HPDE6-E6E7 (cell line): ENCODE measurements around the gene ERCC5.

Experiments used
- DNase-seq: peaks from one replicate; pipeline ENCODE4 v3.0.0; 2011; ENCODE audit warnings: missing footprints; ENCODE audit errors: extremely low spot score

Gene ERCC5

DNA sequence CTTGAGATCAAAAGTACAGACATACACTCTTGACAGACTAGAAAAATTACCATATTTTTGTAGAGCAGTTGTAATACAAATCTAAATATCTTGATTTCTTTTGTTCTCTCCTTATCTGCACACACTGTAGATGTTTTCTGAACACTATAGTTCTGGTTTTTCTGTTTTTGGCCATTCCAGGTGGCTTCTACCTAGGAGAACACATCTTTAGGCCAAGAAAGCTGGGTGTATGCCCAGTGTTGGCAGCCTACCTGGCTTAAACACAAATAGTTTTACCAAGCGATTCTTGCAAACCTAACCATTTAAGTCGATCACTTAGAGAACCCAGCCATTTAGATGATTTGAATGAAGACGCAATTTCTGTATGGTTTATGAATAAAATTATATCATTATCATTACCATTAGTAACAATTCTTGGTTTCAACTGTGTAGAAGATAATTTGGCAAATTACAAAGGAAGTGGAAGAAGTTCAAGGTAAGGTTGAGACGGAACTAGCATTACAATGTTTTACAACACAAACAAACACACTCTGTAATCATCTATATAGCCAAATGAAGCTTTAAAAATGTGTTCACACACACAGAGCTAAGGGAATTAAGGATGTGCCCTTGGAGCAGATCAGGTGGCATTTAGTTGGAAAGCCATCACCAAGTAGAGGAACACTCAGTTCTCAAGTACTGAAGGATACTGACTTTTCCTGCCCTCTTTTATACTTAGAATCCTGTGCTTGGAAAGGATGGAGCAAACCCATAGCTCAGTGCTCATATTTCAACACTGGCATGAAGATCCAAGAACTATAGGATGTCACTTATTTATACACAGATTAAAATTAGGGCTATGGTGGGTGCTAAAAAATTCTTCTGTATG lies 36.2 kb downstream of the ERCC5 start:
- no peak for DNase-seq

DNA sequence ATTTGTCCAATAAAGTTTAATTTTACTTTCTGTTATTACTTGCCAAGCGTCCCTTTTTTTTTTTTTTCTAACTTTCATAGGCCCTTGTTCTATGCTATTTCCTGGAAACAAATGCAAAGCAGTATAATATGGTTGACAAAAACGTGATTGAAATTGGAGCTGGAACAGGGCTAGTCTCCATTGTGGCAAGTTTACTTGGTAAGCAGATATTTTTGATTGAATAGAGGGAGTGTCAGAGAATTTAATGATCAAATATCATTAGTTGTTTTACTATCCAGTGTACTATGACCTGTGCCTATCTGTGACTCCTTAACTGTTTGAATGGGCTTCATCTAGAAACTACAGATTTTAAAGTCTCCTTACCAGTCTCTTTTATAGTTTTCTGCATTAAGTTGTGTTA lies 46.7 kb downstream of the ERCC5 start:
- DNase-seq = no peak

DNA sequence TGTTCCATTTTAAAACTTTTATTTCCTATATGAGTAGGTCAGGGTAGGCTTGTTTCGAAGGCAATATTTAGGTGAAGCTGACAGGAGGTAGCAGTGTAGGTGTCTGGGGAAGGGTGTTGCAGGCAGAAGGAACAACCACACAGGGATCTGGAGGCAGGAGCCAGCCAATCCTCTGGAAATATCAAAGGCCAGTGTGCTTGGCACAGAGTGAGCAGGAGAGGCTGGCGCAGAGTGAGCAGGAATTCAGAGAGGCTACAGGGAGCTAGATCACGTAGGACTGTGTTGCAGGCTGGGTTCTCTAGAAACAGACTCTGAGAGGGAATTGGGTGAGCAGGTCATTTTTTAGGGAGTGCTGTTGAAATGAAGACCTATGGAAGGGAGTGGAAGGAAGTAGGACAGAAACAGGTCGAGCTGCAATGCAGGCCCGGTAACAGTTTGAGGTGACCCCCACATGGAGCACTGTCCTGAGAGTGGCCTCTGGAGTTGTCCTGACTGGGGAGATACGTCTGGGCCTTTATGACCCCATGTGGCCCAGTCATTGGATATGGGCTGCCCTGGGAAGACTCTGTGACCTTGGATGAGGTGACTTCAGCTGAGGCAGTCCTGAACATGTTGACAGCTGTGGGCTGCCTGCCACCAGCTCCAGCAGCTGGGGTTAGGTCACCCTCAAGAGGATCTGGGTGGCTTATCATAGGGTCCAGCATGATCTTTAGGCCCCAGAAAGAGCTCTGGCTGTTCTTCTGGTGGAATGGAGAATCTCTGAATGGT lies 51.7 kb downstream of the ERCC5 start:
- DNase-seq = no peak

DNA sequence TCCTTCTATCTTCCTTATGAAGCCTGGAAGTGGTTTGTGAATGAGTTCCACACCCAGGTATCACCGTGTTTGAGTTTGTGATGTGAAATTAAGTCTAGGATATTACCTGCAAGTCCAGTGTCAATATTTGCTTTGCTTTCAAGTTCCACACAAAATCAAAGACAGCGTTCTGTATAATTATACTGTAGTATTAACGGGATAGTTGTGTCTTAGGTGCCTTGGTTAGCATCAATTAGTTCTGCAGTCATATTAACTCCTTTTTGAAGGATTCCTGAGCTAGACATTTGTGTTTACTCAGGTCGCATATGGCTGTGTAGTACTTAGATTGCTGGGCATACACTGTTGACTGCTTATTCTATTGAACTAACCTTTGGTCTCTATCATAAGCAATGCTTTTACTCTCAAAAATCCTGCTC lies 54.4 kb downstream of the ERCC5 start:
- no peak for DNase-seq

DNA sequence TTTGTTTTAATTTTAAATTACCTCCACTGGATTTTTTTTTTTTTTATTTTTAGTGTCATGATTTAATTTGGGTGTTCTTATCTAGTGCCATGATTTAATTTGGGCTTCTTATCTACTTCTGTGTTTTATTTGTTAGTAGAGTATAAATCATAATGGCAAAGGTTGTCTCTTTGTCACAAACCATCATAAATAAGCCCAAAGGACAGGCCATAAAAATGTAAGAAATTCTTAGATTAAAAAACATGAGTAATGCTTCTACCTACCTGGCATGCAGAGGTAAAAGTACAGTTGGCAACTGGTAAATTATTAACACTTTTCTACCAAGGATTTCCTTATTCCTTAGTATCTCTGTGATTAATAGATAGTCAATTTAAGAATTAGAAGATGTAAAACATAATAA lies 55.2 kb downstream of the ERCC5 start:
- DNase-seq = no peak

DNA sequence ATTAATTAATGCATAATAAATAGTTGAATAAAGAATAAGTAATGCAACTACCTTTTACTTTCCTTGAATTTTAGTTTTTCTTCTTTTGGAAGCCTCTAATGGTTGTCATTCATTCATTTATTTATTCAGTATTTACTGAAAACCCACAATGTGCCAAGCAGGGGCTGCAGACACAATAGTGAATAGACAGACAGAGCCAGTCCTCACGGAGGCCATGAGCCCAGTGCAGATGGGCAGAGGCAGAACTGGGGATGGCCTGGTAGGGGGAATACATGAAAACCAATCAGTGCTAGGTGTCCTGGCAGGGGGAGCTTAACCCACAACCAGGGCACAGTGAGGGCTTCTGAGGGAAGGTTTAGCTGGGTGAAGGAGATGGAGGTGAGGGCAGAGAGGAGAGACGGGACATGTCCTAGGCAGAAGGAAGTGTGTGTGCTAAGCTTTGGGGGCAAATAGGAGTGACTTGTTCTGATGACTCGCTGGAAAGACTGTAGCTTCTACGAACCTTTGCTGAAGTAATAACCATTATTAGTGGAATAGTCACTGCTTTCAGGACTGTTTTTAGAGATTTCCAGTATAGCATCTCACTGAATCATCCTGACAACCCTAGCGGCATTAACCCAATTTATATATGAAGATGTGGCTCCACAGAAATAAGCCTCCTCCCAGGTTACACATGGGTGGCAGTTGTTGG lies 55.9 kb downstream of the ERCC5 start:
- DNase-seq = no peak

DNA sequence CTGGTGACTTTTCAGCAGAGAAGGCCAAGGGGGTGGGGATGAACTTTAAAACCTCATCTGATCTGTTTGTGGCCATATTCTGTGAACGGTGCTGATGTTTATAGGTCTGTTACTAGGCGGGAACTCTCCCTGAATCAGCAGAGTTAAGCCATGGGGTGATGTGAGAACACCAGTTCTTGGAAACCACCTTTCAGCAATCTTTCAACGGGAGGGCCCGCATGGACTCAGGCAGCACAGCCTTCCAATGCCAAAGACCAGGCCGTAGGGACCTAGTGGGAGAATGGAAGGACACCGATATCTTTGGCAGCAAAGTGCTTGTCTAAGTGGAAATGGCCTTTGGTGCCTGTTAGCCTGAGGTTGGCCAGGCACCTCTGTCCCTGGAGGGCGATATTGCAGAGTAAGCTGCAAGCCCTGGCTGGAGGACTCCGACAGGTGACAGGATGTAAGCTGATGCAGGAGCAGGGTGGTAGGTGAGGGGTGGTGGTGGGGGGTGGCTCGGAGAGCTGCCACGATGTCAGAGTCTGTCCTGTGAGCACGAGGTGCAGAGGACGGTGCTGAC lies 57.0 kb downstream of the ERCC5 start:
- DNase-seq = no peak

DNA sequence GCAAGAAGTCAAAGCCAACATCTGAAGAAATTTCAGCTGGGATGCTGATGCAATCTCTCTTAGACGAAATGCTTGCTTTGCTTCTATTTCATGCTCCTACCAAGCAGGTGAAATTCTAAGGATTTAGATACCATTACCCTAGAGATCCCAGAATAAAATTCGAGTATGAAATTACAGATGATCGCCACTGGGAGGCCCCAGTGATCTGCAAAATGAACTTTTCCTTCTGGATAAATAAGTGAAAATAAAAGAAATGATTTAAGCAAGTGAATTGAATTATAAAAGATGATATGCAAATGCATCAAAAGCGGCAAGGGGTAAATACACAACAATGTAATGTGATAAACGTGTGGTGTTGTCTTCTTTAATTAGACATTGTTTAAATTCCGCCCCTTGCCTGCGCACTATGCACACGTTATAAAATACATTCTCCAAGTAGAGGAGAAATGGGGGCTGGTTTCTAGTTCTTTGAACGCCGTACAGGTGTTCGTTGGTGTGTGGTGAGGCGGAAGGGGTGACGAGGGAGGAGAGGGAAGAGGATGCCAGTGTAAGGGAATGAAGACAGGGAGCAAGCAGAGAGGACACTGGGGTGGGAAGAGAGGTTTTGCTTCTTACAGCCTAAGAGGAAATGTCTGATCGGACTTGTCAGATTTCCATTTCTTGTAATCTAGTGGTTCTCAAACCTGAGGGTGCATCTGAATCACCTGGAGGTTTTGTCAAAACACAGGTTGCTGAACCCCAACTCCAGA lies 58.0 kb downstream of the ERCC5 start:
- DNase-seq = no peak

DNA sequence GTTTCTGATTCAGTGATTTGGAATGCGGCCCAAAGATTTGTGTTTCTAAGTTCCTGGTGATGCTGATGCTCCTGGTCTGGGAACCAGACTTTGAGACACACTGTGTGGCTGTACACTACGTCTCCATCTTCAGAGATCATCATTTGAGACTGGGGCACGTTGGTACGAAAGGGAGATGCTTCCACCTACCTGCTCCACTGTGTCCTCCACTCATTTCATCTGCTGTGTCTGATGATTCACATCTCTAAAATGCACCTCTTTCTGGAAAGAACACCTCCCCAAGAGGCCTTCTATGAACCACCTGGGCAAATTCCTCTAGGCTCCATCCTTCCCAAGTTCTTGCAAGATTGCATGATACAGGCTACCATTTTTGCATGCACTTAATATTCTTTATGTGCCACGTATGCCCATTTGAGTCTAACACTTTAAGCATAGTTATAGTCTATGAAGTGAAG lies 58.6 kb downstream of the ERCC5 start:
- no peak for DNase-seq

DNA sequence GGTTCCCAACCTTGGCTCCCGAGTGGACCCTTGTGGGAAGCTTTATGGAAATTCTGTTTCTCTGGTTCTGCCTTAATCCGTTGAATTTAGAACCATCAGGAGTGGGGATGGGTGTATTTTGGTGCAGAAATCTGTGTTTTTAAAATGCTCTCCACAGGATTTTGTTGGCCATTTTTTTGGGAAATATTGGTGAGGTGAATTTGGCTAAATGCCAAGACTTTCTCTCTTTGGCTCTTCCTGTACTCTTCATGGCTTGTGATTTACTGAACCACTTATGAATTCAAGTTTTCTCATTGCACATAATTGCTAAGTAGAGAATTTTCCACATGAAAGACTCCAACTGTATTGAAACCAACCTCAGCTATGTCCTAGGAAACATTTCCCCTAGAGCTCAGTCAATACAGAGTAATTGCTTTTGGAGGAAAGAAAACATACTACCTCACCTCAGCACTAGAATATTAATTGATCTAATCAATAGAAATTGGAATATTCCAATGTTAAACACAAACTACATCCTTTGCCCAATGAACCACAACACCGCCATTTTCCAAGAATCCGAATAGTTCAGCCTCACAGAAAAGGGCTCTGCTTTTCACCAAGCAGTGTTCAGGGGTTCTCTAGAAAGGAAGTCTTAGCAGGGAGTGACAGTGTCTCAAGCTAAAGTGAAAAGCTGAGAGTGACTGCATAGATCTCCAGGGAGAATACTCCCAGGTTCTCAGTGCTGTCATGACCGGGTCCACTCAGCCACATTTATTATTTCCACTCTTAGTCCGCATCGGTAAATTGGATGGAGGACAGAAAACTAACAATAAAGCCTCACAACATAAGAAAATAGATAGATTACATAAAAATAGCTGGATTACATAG lies 60.3 kb downstream of the ERCC5 start:
- DNase-seq = no peak

DNA sequence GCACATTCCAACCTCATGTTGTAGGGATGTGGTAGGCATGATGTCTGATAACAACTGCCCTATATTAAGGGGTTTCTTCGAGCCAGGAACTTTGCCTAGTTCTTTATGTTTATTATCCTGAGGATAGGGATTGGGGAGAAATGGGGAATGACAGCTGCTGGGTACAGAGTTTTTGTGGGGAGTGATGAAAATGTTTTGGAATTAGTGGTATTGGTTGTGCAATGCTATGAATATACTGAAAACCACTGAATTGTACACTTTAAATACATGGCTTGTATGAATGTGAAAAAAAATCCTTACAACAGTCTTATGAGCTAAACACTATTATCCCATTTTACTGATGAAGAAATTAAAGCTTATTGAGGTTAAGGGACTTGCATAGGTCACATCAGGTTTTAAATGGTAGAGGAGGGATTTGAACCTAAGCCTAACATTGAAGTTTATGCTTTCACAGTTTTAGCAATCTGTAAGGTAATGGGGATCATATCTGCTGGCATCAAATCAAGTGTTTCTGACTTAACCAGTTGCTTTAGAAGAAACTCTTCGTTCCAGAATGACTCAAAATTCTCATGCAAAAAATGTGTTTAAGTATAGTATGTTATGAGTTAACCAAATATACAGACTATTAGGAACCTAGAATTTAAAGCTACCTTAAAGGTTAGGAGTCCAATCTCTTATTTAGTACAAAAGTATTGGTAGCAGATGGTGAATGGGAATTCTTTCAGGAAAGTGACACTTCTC lies 61.4 kb downstream of the ERCC5 start:
- DNase-seq = no peak

DNA sequence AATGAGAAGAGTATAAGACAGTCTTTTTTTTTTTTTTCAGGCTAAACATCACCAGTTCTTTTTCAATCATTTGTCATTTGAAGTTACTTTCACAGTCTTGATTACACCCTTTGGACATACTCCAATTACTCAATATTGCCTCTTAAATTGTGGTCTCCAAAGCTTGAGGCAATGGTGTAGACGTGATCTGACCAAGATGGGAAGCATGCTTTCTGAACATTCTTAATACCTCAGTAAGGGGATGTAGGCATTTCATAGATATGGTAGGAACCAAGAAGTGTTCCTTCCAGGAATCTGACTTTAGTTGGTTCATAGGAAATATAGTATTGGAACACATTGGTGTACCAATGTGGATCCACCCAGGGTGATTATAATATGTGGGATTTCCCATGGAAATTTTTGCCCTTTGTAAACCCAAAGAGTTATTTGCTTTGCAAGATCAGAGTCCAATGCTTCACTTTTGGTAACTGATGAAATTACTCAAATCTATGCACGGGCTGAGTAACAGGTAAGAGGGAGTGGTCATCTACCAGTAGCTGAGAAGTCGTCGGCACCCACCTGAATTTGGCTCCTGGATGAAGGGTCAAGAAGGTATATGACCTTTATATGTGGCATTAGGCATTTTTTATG lies 62.2 kb downstream of the ERCC5 start:
- no peak for DNase-seq

DNA sequence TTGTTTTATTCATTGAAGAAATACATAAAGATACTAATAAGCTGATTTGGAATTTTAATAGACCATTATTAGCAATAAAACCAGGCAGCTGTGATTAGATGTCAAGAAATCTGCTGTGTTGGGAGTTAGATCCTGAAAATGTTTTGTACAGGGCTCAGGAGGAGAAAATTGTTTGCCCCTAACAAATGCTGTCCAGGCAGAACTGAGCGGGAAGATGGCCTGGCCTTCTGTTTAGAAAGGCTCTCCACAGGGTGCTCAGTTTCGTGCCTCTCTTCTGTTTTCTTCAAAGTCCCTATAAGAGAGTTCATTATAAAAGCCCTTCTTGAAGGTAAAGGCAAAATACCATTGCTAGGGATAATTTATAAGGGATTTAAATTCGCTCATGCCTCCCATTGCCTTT lies 64.1 kb downstream of the ERCC5 start:
- DNase-seq = no peak

DNA sequence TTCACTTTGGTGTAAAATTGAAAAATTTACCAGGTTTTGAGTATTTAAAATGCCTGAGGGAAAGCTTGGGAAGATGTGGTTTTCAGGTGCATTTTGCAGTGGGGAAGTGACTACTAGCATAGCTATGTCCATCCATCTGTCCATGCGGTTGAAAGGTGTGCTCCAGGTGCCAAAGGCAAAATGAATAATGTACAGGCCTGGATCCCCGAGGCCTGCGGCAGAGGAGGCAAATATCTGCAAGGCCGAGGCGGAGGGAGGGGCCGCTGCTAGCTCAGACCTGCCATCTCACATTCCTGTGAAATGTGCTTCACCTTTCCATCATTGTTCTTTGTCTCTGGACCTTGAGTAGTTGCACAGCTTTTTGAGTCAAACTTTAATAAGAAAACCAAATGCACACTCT lies 65.5 kb downstream of the ERCC5 start:
- DNase-seq = peak; percentile 93

DNA sequence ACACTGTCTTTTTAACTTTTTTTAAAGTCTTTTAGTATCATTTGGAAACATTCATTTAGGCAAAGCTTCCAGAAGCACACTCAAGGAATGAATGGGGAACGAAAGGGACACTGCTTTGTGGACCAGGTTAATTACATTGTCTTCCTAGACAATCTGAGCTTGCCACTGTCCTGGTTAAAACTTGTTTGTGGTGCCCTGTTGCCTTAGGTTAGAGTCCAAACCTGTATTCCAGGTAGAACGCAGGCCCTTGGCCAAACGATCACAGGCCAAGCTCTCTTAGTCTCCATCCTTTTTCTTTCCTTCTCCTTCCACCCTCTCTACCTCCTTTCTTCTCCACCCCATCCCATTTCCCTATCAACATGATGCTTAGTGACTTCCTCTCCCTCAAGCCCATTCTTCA lies 66.8 kb downstream of the ERCC5 start:
- no peak for DNase-seq

DNA sequence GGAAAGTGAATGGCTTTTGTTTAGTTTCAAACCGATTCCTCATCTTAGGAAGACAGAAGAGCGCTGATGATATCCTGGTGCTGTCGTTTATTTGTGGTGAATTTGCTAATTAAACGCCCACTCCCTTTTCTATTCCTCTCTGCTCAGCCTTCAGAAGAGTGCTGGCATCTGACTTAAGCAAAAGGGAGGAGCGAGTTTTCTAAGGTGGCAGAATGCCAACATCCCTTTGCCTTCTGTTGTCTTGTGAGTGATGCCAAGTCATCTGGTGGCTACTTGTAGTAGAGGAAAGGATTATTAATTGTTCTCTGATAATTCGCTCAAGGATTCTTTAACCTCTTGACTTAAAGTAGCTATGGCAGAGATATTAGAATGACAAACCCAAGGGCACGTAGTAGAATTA lies 68.1 kb downstream of the ERCC5 start:
- DNase-seq = no peak

DNA sequence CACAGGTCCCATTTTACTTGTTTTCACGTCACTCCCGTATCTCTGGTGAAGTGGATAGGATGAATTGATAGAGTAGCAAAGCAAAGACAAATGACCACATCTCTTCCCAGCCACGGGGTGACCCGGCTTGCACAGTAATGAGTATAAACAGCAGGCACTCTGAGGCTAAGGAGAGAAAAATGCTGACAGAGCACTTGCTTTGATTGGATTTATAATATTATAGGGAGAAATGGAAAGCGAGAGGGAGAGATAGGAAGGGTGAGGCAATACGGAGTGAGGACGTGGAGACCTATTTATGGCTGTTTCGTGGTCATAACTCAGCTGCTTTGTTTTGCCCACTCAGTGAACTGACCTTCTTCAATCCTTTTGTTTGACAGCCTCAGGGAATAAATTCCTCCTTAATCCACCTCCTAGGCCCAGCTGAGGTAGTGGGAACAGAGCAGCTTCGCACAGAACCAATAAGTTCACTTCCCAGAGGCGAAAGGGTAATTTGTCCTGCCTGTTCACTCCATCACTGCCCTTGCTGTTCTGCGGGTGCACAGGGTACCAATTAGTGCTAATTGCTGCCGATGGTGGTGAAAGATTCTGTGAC lies 68.6 kb downstream of the ERCC5 start:
- DNase-seq = no peak

DNA sequence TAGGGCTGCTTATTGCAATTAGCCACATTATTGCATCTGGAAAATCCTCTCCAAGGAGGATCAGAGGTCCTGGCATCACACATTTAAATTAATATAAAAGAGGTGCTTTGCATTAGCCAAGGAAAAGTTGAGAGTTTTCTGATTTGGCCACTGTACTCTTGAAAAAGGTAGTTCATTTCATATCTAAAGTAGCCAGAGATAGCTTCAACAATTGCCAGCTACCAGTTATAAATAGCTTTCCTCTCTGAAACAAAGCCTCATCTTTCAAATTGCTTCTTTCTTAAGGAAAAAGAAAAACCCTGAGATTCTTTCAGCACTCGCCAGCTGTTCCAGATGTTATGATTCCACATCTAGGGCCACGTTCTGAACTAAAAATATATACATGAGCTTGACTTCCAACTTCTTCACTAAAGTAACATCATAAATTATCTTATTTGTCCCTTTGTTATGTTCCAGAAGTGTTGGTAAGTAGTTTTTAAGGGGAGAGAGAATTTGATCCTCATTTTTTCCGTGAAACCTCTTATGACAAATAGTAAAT lies 69.6 kb downstream of the ERCC5 start:
- DNase-seq = no peak

DNA sequence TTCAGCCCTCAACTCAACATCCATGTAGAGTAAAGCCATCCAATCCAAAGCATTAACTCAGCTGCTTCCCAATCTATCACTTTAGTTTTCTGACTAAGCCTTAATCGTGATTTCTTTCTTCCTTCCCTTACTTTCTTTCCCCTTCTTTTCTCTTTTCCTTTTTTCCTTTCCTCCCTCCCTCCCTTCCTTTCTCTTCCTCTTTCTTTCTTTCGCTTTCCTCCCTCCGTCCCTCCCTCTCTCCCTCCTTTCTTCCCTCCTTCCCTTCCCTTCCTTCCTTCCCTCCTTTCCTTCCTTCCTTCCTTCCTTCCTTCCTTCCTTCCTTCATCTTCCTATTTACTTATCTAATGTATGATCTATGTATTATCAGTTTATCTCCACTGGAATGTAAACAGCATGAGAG lies 71.2 kb downstream of the ERCC5 start:
- DNase-seq = no peak
